ENCODE results near the gene RAPGEF2. TPM values are rescaled to one million over a fixed set of nuclear protein-coding genes. Genes with fewer than 3 reads are reported as not detected.

RAPGEF2 gene
- total and polyA plus RNA-seq, 10 donors, result 4.4 to 115 (median 91.0) TPM

DNA sequence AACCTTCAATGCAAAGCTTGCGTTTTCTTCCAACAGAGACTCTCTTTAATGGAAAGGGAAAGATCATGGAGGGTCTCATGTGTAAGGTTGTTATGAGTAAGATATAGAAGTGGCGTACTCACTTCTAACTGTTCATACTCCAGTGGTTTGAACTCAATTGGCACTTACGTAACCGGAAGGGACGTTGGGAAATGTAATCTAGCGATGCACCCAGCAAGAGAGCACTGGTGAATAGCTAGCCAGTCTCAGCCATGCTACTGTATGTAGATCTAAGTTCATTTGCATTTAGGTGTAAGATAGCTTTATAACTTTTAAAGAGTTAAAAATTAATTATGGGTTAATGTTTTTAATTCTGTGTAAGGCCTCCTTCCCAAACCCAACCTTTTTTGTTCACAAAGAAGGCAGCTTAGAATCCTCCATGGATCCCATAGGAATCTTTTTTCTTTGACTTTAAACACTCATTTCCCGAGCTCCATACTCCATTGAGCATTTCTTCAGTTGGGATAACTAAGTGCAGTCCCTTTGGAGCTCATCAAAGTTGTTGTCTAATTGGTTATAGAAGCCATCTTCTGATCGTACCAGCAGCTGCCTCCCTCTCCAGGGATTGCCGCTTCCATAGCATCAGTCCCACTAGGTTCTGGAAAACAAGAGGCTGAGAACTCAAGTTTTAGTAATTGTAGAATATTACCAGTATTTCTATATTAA is 191.1 kb downstream of the RAPGEF2 start:
- Histone ChIP-seq H3K4me1 (peaks cover 0 to 11% (median 0%) of the 10 kb centered on the region in 6 donors), H3K27ac (no peak overlapping the region), H3K36me3 (no peaks in the 10 kb centered on the region), H3K4me3 (no peak overlapping the region), H3K27me3 (replicated peaks in 1 of 7) (no peaks in the 10 kb centered on the region), H3K9me3 (no peaks in the 10 kb centered on the region)
- TF ChIP-seq POLR2A (IDR thresholded peaks at IDR 0.05) (no peak), POLR2AphosphoS5 (IDR thresholded peaks at IDR 0.05) (no peak)
- TF ChIP-seq, protein P1, sequence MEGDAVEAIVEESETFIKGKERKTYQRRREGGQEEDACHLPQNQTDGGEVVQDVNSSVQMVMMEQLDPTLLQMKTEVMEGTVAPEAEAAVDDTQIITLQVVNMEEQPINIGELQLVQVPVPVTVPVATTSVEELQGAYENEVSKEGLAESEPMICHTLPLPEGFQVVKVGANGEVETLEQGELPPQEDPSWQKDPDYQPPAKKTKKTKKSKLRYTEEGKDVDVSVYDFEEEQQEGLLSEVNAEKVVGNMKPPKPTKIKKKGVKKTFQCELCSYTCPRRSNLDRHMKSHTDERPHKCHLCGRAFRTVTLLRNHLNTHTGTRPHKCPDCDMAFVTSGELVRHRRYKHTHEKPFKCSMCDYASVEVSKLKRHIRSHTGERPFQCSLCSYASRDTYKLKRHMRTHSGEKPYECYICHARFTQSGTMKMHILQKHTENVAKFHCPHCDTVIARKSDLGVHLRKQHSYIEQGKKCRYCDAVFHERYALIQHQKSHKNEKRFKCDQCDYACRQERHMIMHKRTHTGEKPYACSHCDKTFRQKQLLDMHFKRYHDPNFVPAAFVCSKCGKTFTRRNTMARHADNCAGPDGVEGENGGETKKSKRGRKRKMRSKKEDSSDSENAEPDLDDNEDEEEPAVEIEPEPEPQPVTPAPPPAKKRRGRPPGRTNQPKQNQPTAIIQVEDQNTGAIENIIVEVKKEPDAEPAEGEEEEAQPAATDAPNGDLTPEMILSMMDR (IDR thresholded peaks at IDR 0.05 in 8 of 11, conservative IDR thresholded peaks at IDR 0.05 in 3 of 11), result no peak
- intact Hi-C loops (cut with DNase I; ENCODE audit: low total_unique reads), result no loop called here
- whole genome bisulfite sequencing, 5 donors, result 80 to 93% (median 89%) methylated on average over 9 of the region's 9 CpGs
- DNase-seq, result no peak

- no peaks in the 10 kb centered on the region for H3K36me3 ChIP-seq
- no peaks in the 10 kb centered on the region for H3K27me3 ChIP-seq (replicated peaks in 1 of 7)
- no peaks in the 10 kb centered on the region for H3K4me1 ChIP-seq
- intact Hi-C loops (cut with DNase I; ENCODE audit: low total_unique reads), result no loop called here
- DNase-seq, result no peak
- no peaks in the 10 kb centered on the region for H3K9me3 ChIP-seq
- no peak for TF ChIP-seq POLR2AphosphoS5 (IDR thresholded peaks at IDR 0.05)
- no peak for TF ChIP-seq POLR2A (IDR thresholded peaks at IDR 0.05)
- TF ChIP-seq, protein P1 (IDR thresholded peaks at IDR 0.05 in 8 of 11, conservative IDR thresholded peaks at IDR 0.05 in 3 of 11), result no peak
- no peak overlapping the region for H3K27ac ChIP-seq
- no peak overlapping the region for H3K4me3 ChIP-seq
These were observed 193.2 kb downstream of the RAPGEF2 start for GRCh38 chr4:159296061-159296460.

DNA sequence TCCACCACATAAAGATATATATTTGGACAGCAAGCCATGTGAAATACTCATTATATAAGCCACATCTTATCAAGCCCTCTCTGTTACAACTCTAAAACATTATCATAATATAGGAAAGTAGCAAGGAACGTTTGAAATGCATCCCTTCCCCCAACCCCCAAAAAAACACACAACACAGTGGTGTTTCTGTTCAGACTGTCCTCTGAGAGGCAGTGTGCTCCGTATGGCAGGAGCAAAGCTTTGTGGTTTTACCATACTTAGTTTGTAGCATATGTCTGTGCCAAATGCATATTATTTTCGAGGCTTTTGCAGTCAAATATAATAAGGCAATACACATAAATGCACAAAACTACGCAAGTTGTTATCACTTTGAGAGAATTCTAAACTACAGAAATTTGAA is 194.2 kb downstream of the RAPGEF2 start:
- intact Hi-C loops (cut with DNase I; ENCODE audit: low total_unique reads), result no loop called here
- DNase-seq, result no peak
- H3K27ac ChIP-seq, result no peak overlapping the region
- no peaks in the 10 kb centered on the region for H3K4me1 ChIP-seq
- H3K4me3 ChIP-seq, result no peak overlapping the region
- H3K36me3 ChIP-seq, result no peaks in the 10 kb centered on the region
- no peaks in the 10 kb centered on the region for H3K27me3 ChIP-seq (replicated peaks in 1 of 7)
- TF ChIP-seq, protein P1 (IDR thresholded peaks at IDR 0.05 in 8 of 11, conservative IDR thresholded peaks at IDR 0.05 in 3 of 11), result no peak
- TF ChIP-seq POLR2AphosphoS5 (IDR thresholded peaks at IDR 0.05) (no peak), POLR2A (IDR thresholded peaks at IDR 0.05) (no peak)
- no peaks in the 10 kb centered on the region for H3K9me3 ChIP-seq
- WGBS, 5 donors, result 60 to 70% (median 68%) methylated on average over 4 of the region's 4 CpGs

DNA sequence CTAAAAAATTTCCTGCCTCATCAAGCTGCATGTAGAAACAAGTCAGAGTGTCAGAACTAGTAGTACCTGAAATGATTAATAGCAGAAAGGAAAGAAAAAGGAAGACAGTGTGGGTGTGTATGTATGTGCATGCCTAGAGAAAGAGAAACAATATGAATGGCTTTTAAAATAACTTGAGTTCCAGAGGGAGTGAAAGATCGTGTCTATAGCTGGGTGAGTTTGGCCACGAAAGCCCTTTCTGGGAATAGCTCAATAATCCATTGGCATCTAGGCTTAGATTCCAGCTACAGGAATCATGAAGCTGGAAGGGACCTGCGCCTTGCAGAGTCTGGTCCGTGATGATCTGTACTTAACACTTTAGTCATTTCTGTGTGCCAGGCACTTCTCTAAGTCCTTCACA is 195.6 kb downstream of the RAPGEF2 start:
- Histone ChIP-seq H3K4me3 (no peak overlapping the region), H3K27me3 (replicated peaks in 1 of 7) (no peaks in the 10 kb centered on the region), H3K27ac (peak overlapping the region in 3 of 8 donors; percentile 25 to 37 (median 34)), H3K36me3 (no peaks in the 10 kb centered on the region), H3K9me3 (no peaks in the 10 kb centered on the region), H3K4me1 (no peaks in the 10 kb centered on the region)
- intact Hi-C loops (cut with DNase I; ENCODE audit: low total_unique reads), result no loop called here
- no peak for DNase-seq
- WGBS, 5 donors, result 39 to 69% (median 53%) methylated on average over 4 of the region's 4 CpGs
- TF ChIP-seq POLR2AphosphoS5 (IDR thresholded peaks at IDR 0.05) (no peak), POLR2A (IDR thresholded peaks at IDR 0.05) (no peak)
- TF ChIP-seq, protein P1 (IDR thresholded peaks at IDR 0.05 in 8 of 11, conservative IDR thresholded peaks at IDR 0.05 in 3 of 11), result no peak

All from spleen (tissue), 11 donors.